Measurements from ENCODE around the gene PABPN1. TPM values are rescaled to one million over a fixed set of nuclear protein-coding genes. Genes with fewer than 3 reads are reported as not detected.
"Not testable (repeated sequence)": the region's sequence is repeated elsewhere in the genome, so short reads cannot be mapped to it uniquely, and the experiment has no call there.

The PABPN1 gene
- 202 and 337 TPM in 2 replicates for total RNA-seq (ENCODE audit: low replicate concordance)
- long read RNA-seq, transcript PABPN1-207 (6 exons, 1,220 nt): major isoform, 5 of 12 reads
- long read RNA-seq, partial matches to known transcripts: 0 of 12 reads
- long read RNA-seq, other reads (novel, unspliced or antisense): 7 of 12 reads

GRCh38 chr14:23320584-23321571 lies at the start of gene PABPN1:
Gene PABPN1, plus strand, starts transcription at chr14:23321457. Its CDS starts 13 bp downstream, at chr14:23321470.
- TF ChIP-seq CTCF (conservative IDR thresholded peaks at IDR 0.05): no peak
- no peaks in the 10 kb centered on the region for H3K9me3 Mint-ChIP-seq
- H3K27me3 Mint-ChIP-seq: no peaks in the 10 kb centered on the region
- H3K4me3 Mint-ChIP-seq: peak within 1 kb of the TSS; percentile 98
- peaks cover 34% of the 10 kb centered on the region for H3K36me3 Mint-ChIP-seq
- peaks cover 11% of the 10 kb centered on the region for H3K4me1 Mint-ChIP-seq (ENCODE audit: unreplicated experiment)
- H3K27ac Mint-ChIP-seq: peak within 1 kb of the TSS; percentile 98
- peak; percentile 98 for DNase-seq (ENCODE audit: extremely low spot score, unreplicated experiment)

- no peak for DNase-seq (ENCODE audit: extremely low spot score, unreplicated experiment)
- H3K27ac Mint-ChIP-seq: peak overlapping the region; percentile 75
- peaks cover 20% of the 10 kb centered on the region for H3K36me3 Mint-ChIP-seq
- no peaks in the 10 kb centered on the region for H3K4me1 Mint-ChIP-seq (ENCODE audit: unreplicated experiment)
- no peaks in the 10 kb centered on the region for H3K27me3 Mint-ChIP-seq
- H3K9me3 Mint-ChIP-seq: peaks cover 4% of the 10 kb centered on the region
- no peak for TF ChIP-seq CTCF (conservative IDR thresholded peaks at IDR 0.05)
- H3K4me3 Mint-ChIP-seq: no peak overlapping the region
These were observed 45.8 kb upstream of the PABPN1 start for GRCh38 chr14:23275412-23275811.

GRCh38 chr14:23277189-23277588 lies 44.1 kb upstream of the PABPN1 start:
- H3K27ac Mint-ChIP-seq: no peak overlapping the region
- H3K36me3 Mint-ChIP-seq: peaks cover 20% of the 10 kb centered on the region
- no peaks in the 10 kb centered on the region for H3K4me1 Mint-ChIP-seq (ENCODE audit: unreplicated experiment)
- peaks cover 4% of the 10 kb centered on the region for H3K9me3 Mint-ChIP-seq
- no peaks in the 10 kb centered on the region for H3K27me3 Mint-ChIP-seq
- no peak for DNase-seq (ENCODE audit: extremely low spot score, unreplicated experiment)
- no peak for TF ChIP-seq CTCF (conservative IDR thresholded peaks at IDR 0.05)
- H3K4me3 Mint-ChIP-seq: no peak overlapping the region

- H3K4me3 Mint-ChIP-seq; H3K4me1 Mint-ChIP-seq (ENCODE audit: unreplicated experiment); H3K27ac Mint-ChIP-seq; H3K27me3 Mint-ChIP-seq; H3K9me3 Mint-ChIP-seq; DNase-seq (ENCODE audit: extremely low spot score, unreplicated experiment): not testable (repeated sequence)
- peaks cover 20% of the 10 kb centered on the region for H3K36me3 Mint-ChIP-seq
These were observed 43.3 kb upstream of the PABPN1 start for GRCh38 chr14:23277928-23278327.

GRCh38 chr14:23281247-23281646 lies 40.0 kb upstream of the PABPN1 start:
- Mint-ChIP-seq H3K27ac (no peak overlapping the region), H3K27me3 (no peaks in the 10 kb centered on the region), H3K36me3 (peaks cover 5% of the 10 kb centered on the region), H3K9me3 (no peaks in the 10 kb centered on the region), H3K4me3 (no peak overlapping the region), H3K4me1 (ENCODE audit: unreplicated experiment) (peaks cover 16% of the 10 kb centered on the region)
- no peak for TF ChIP-seq CTCF (conservative IDR thresholded peaks at IDR 0.05)
- DNase-seq (ENCODE audit: extremely low spot score, unreplicated experiment): no peak
